GM21717 (cell line): ENCODE measurements around the gene TBC1D22A.
"Not testable (repeated sequence)": the region's sequence is repeated elsewhere in the genome, so short reads cannot be mapped to it uniquely, and the experiment has no call there.

ENCODE experiments used
- ATAC-seq: cut with Tn5 transposase; IDR thresholded peaks from one replicate; pipeline ENCODE4 v1.9.1; 2021; ENCODE audit warnings: mild to moderate bottlenecking, moderate library complexity; ENCODE audit not compliant: unreplicated experiment

The TBC1D22A gene

DNA sequence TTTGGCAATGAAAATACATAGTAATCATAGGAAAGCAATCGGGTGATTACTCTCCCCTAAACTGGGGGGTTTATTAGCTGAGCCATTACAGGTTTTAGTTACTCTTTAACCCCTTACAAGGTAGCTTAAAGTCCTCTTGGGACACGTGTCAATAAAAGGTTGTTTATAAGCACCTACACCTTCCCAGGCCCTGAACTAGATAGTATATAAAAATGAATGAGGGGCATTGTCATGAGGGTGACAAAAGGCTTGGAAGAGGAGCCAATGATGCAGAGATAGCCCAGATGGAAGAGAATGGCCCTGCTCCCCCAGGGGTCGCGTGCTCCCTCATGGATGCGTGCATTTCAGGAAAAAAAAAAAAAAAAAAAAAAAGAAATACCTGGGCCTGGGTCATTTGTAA is 276.9 kb downstream of the TBC1D22A start:
- ATAC-seq = no peak

DNA sequence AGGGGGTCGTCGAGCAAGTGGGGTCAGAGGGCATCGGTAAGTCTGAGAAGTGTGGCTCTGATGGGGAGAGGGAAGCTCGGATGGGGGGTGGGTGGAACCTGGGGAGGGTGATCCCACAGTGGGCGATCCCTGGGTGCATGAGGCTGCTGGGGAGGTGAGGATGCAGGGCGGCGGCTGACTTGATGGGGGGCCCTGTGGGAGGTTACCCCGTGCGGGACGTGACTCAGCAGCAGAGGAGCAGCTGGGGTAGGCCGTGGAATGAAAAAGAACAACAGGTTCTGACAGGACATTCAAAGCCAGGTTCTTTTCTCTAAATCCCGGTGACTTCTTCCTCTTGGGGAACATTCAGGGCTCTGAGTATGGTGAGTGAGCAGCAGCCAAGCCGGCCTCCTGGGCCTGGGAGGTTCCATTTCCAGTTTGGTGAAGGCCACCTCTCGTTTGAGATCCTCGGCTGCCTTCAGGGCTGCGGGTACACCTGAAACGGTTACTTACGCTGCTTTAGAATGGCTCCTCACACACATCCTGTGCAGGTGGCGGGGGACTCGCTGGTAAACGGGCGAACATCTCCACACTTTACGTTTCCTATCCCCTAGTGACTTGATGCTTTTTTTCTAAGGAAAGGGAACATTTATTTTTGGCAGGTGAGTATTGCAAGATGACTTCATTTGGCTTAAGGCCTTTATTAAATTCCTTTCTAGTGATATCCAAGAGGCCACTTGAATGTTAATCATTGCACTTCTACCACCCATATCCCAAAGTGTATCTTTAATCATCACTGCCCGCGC is 278.2 kb downstream of the TBC1D22A start:
- no peak for ATAC-seq

DNA sequence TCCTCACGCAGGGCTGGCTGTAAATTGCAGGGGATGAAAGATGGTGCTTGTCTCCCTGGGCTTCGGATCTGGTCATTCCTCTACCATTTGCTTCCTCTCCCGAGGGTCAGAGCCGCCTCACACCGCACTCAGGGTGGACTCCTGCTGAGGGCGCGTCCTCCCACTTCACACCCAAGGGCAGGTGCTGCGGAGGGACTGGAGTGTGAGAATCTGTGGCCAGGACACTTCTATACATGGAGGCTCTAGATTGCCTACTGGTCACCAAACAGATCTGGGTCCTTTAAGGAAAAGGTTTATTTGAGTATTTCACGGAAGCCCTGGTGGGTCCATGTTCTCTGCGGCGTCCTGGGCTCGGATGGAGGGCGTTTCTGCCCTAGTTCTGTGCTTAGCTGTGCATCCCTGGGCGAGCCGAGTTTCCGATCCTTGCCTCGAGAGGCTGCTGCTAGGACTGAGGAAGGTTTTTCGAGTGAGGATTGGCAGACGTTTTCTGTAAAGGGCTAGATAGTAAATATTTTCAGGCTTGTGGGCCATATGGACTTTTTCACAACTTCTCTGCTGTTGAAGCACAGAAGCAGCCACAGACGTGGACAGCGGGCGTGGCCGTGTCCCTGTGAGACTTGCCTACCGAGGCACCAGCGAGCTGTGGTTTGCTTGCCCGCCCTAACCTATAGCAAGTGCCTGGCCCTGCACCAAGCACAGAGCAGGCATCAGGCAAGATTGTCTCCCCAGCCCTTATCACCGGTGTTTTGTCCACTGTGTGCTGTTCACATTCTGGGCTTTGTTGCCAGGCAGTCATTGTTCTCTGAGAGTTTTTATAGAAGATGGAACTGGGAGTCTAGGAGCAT is 279.0 kb downstream of the TBC1D22A start:
- ATAC-seq = no peak

DNA sequence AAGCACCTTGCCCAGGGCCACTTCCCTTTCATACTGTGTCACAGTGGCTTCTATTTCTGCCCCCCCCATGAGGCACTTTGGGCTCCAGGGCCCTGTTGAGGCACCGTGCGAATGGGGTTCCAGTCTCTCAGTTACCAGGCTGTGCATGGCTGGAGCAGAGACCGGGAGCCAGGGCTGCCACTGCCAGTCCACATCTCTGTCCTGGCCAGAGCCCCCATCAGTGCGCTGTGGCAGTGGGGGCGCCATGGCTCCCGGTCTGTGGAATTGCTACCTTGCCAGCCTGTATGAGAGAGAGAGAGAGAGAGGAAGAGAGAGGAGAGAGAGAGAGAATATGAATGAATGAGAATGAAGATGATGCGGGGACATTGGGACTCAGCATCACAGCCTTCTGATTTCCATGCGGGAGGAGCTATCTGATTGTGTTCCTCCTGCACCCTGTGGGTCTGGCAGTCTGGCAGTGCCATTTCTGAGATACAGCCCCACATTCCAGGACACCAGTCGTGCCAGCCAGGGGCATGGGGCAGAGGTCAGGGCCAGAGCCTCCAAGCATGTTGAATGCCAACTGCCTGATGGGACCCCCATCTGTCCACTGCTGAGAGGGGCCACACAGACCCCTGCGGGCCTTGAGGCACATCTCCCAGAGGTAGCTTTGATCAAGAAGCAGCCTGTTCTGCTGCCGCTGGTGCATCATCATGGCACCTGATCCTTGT is 279.8 kb downstream of the TBC1D22A start:
- no peak for ATAC-seq

DNA sequence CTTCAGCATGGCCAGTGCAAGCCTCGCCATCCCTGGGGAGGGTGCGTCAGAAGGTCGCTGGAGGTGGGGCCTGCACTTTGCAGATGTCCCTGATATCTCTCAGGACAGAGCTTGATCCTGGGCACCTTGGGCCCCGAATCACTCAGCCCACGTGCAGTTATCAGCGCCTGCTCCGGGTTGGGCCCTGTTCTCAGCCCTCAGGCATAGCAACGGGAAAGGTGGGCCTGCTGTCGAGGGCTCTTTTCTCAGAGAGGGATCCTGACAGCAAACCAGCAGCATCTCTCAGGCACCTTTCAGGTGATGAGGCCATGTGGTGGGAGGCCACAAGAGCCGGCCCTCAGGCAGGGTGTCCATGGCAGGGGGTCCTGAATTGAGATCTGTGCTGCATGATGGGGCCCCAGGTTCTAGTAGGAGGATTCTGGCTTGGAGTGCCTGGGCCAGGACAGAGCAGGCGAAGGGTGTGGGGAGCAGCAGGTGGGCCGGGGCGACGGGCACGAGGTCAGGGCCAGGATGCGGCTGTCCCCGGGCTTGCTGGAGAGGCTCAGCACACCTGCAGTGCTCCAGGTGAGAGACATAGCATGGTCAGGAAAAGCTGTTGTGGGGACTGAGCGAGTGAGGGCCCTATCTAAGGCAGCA is 280.5 kb downstream of the TBC1D22A start:
- ATAC-seq = no peak

DNA sequence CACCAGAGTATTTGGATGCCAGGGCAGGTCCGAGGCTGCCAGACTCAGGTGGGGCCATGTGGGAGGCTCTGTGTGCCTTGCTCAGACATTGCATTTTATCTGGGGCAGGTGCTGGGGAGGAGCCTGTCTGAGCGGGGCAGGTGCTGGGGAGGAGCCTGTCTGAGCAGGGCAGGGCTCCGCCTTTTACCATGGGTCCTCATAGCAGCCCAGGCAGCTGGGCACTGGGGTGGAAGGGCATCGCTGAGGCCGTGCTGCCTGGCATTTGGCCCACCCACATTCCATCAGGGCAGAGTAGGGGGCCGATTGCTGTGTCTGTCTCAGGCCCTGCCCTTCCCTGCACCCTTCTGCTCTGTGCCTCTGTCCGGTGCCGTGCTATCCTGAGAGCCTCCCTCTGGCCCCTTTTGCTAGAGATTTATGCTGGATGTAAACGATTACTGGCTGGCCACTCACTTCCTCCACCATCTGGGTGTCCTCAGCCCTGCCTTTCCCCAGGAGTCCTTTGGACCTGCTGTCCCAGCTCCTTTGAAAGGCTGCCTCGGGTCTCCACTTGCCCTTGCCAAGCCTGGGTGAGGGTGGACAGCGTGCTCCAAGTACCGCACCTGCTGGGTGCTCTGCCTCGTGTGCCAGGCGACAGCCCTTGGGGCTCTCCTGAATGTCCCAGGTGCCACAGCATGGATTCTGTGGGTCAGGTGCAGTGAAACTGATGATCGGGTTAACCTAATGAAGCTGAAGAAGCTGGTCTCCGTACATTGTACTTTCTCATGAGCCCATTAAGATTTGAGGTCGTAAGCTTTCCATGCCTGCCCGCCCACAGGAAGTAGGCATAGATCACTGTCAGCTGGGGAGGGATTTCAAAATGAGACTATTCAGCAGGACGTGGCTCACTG is 281.6 kb downstream of the TBC1D22A start:
- no peak for ATAC-seq

DNA sequence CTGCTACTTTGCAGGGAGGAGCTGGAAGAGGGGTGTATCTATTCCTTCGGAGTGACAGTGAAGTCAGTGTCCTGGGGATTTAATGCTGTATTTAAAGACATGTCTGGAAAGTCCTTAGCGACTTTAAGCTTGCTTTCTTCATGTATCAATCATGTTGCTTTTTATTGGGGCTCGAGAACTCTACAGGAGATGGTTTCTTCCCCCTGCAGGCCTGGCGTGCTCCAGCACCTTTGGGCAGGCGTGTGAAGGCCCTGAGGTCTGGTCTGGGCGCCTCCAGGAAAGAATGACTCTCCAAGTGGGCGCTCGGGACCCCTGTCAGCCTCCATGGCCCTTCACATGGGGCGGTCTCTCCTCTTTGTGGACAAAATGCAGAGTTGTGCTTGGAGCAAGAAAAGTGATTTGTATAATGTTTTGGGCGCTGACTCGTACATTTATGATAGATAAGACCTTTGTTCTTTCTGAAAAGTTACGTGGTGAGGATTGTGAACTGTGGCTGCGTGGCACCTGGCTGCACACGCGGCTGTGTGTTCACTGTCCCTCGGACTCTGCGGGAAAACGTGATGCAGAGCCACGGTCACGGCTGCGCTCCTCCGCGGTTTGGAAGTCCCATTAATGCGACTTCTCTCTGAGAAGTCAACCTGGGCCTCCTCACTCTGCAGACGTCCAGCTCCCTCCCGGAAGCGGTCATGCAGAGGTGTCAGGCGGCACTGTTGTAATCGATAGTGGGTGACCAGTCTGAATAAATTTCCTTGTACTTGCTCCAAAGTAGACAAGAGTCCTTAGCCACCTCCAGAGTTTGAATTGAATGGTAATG is 282.5 kb downstream of the TBC1D22A start:
- no peak for ATAC-seq

DNA sequence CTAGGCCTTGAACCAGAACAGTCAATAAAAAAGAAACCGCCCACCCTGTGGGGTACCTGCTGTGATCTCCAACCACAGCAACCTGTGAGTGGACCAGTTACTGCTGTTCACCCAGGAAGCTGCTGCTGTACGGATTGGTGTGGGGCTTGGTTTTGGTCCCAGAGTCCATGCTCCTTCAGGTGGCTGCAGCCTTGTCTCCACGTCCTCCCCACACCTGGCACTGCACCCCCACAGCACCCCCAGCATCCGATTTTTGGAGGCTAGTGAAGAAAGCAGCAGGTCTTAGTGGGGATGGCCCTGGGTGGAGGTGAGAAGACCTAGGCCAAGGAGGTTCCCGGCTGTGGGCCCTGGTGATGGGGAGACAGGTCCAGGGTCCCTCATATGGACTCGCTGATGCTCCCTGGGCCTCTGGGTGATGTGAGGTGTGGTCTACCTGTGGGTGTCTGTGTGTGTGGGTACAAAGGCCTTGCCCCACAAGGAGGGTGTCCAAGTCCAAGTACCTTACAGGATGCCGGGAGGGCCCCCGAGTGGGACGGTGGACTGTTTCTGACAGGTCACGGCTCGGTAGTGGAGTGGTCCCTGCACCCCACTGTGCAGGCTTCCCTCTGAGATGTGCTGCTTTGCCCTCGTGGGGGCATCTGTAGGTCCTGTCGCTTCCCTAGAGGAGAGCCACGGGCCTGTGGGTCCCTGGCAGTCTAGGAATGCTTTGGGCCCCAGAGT is 283.4 kb downstream of the TBC1D22A start:
- ATAC-seq = no peak

DNA sequence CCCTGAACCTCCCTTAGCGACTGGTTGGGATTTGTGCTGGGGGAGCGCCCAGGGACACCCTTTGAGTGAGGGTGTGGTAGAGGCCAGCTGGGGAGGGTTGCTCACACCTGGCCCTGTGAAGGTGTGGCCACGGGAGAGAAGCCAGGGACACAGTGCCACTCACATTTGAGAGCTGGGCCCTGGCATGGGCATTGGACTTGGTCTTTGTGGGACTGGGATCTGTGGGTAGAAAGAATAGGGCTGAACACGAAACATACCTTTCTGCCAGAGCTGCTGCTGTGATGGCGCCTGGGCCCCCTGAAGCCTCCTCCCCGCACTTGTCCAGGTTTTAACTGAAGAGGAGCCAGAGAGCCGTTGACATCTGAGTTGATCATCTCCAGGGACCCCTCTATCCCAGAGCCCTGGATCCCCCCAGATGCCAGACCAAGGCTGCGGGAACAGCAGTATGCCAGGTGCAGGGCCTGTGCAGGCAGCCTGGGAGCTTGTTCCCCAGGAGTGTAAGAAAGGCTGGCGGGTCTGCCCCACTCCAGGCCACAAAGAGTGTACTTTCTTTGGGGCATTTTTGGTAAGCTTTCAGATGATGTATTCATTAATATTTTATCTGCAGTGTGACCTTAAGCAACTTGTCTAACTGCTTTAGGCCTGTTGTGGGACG is 284.1 kb downstream of the TBC1D22A start:
- no peak for ATAC-seq

DNA sequence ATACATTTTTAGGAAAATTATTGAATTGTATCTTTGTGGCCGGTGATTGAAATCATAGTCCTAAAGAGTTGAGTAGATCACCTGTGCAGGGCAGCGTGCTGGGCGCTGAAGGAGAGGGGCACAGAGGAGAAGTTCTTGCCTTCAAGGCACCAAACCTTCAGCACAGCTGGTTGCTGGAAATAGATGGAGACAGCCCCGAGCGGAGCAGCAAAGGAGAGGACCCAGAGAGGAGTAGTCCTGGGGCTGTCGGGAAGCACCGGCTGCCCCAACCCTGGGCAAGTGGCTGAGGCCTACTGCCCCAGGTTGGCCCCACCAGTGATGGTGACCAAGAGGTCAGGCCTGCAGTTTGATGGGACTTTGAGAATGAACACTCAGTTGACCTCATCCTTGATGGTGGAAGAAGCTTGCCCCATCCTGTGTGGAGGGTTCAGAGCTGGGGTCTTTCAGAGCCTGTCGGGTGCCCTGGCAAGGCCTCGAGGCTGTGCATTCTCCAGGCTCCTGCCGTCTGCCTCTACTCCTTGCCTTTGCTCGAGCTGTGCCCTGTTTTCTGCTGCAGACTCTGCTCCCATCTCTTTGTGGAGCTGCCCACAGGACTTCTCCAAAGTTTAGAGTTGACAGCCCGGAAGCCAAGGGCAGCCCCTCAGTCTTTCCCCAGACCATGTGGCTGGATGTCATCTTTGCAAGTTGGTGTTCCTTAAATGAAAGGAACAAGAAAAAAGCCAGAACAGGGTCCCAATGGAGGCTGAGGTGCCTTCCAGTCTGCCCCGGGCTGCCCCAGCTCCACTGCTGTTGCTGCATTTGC is 285.1 kb downstream of the TBC1D22A start:
- ATAC-seq = no peak

DNA sequence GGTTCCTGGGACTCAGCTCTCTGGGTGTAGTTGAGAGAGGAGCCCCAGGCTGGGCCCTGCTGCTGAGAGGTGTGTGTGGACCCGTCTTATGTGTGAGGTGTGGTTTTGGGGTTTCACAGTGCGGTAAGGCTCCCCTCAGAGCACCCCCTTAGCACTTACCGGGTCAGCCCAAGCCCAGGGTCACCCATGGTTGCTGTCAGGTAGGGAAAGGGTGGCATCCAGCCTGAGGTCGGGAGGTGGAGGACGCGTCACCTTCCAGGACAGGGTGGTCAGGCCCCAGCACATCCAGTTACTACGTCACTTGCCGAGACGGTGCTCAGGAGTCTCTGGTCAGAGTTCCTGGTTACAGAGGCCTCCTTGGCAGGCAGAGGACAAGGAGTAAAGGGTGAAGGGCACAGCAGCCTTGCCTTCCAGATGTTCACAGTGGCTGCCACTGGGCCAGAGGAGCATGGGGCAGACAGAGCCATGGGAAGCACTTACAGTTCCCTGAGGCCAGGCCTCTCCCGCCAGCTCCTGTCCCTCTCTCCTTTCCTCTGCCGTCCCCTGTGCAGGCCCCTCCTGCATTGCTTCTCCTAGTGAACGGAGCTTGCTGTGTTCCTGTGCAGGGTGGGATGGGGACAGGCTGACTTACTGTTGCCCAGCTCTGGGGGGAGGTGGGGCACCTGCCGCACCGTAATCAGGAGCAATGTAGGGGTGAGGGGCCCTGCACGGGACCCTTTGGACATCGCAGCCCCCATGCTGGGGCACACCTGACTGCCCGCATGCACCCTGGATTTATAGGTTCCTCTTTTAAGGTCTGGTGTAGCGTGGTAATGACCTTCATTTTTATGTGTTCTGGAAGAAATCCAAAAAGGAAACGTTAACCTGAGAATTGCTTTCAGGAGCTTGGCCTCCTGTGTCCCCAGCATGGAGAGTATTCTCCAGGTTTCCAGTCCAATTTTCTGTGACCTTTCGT is 285.9 kb downstream of the TBC1D22A start:
- ATAC-seq = no peak

DNA sequence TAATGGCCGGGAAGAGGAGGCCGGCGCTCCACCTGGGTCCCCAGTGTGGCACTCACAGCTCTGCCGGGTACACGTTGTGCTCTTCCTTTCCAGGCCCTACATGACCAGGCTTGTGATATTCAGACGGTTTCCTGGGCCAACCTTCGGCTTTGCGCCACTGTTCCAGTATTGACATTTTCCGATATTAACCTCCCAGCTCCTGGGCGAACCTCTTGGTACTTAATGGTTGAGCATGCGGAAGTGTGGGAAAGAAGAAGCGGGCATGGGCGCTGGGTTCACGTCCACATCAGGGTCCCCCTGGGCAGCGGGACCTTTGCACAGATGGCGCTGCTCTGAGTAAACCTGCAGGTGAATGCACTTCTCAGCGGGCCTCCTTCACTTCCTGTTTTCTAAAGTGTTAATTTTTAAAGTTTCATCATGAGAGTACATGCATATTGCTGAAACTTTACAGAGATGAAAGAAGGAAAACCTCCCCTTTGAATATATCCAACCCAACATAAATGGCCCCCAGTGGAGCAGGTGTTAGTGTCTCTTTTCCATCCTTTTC is 286.7 kb downstream of the TBC1D22A start:
- ATAC-seq = no peak

DNA sequence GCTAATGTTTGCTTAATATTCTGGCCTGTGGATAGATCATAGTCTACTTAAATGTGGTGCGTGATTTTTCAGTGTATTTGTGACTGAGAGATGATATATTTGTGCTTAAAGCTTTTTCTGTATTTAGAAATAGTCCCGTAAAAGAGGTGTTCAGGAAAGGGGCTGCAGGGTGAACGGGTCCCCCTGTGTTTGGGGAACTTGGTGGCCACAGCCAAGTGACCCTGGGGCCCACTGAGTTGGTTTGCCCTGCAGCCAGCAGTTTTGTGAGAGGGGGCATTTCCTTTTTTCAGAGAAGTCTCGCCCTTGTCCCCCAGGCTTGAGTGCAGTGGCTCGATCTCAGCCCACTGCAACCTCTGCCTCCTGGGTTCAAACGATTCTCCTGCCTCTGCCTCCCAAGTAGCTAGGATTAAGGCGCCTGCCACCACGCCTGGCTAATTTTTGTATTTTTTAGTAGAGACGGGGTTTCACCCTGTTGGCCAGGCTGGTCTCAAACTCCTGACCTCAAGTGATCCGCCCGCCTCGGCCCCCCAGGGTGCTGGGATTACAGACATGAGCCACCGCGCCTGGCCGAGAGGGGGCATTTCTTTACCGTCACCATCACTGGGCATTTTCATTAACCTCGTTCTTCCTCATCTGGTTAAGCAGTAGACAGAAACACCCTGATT is 287.4 kb downstream of the TBC1D22A start:
- ATAC-seq = not testable (repeated sequence)

DNA sequence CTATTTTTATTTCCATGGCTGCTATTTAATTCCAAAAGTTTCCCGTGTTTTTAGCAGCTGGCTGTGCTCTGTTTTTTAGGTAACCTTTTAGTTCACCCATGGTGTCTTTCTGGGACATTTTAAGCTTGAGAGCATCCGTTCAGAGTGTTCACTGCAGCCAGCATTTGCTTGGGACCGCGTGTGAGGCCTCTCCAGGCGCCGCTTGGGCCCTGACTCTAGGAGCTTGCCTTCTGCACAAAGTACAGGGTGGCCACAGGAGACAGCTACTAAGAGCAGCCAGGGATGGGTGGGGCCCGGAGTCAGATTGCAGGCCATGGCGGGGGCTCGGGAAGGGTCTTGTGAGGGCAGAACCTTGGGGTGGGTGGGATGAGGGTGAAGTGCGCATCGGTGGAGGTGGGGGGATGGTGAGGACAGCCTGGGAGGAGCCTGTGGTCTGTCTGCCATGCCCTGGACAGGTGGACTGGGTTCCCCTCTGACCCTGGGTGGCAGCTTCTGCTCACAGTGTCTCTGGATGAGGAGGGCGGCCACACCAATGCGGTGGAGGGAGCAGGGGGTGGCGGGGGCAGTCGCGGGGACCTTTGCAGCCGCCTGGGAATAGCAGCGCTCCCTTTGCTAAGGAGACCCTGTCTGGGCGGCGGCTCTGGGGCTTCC is 288.1 kb downstream of the TBC1D22A start:
- no peak for ATAC-seq
